A549 (cell line): ENCODE measurements around the gene TECR.

Source experiments
- EP300 ChIP-seq, 2 experiments: fragments of >200 bp; sonication (Bioruptor Twin); formaldehyde crosslinking; IDR thresholded peaks; 2 replicates in 1 of 2; 3 replicates in 1 of 2; pipeline ENCODE4 v1.6.1; 2016 to 2017
- ESRRA ChIP-seq: fragments of 150-350 bp; IDR thresholded peaks from 2 replicates; pipeline ENCODE4 v1.6.1; 2014; ENCODE audit warnings: mild to moderate bottlenecking, low read length, borderline replicate concordance
- MAZ ChIP-seq: fragments of 150-350 bp; IDR thresholded peaks from 2 replicates; pipeline ENCODE4 v1.6.1; 2014; ENCODE audit warnings: antibody characterized with exemption, low read depth, low read length, borderline replicate concordance
- MYC ChIP-seq: IDR thresholded peaks from 2 replicates; pipeline ENCODE4 v1.6.1; 2012; ENCODE audit warnings: mild to moderate bottlenecking, inconsistent platforms, low read length, improper control_type of control experiment, borderline replicate concordance
- POLR2A ChIP-seq: IDR thresholded peaks from 2 replicates; pipeline ENCODE4 v1.6.1; 2012; ENCODE audit warnings: mild to moderate bottlenecking, low read length
- TF ChIP-seq, protein P1 (sequence below): fragments of >200 bp; sonication (Bioruptor Twin); formaldehyde crosslinking; IDR thresholded peaks from 3 replicates; pipeline ENCODE4 v1.5.1; 2016
- TF ChIP-seq, protein P2 (sequence below): fragments of >200 bp; sonication (Bioruptor Twin); formaldehyde crosslinking; IDR thresholded peaks from 3 replicates; pipeline ENCODE4 v1.6.1; 2016
- TF ChIP-seq, protein P3 (sequence below): fragments of 450-650 bp; IDR thresholded peaks from 2 replicates; pipeline ENCODE4 v1.6.1; 2014; ENCODE audit warnings: antibody characterized with exemption
- TF ChIP-seq, protein P4 (sequence below): fragments of 200-600 bp; sonication (generic); IDR thresholded peaks from 2 replicates; pipeline ENCODE4 v1.6.1; 2016; ENCODE audit warnings: antibody characterized with exemption, mild to moderate bottlenecking, moderate library complexity
- TF ChIP-seq, protein P5 (sequence below): fragments of 250-450 bp; sonication (Bioruptor Pico); IDR thresholded peaks from 2 replicates; pipeline ENCODE4 v1.5.0; 2021; ENCODE audit warnings: mild to moderate bottlenecking, moderate library complexity, borderline replicate concordance

DNA sequence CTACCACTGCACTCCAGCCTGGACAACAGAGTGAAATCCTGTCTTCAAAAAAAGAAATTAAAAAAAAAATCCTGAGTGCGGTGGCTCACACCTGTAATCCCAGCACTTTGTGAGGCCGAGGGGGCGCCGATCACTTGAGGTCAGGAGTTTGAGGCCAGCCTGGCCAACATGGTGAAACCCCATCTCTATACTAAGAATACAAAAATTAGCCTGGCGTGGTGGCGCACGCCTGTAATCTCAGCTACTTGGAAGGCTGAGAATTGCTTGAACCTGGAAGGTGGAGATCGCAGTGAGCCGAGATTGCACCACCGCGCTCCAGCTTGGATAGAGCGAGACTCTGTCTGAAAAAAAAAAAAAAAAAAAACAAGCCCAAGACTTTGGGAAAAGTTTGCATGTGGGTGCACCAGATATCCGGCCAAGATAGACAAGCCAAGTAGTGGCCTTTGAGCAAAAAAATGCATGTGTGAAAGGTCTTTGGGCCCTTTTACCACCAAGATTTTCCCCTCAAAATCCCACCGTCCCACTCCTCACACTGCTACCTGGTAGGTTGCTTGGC is 16.9 kb upstream of the TECR start:
- TF ChIP-seq, protein P1, sequence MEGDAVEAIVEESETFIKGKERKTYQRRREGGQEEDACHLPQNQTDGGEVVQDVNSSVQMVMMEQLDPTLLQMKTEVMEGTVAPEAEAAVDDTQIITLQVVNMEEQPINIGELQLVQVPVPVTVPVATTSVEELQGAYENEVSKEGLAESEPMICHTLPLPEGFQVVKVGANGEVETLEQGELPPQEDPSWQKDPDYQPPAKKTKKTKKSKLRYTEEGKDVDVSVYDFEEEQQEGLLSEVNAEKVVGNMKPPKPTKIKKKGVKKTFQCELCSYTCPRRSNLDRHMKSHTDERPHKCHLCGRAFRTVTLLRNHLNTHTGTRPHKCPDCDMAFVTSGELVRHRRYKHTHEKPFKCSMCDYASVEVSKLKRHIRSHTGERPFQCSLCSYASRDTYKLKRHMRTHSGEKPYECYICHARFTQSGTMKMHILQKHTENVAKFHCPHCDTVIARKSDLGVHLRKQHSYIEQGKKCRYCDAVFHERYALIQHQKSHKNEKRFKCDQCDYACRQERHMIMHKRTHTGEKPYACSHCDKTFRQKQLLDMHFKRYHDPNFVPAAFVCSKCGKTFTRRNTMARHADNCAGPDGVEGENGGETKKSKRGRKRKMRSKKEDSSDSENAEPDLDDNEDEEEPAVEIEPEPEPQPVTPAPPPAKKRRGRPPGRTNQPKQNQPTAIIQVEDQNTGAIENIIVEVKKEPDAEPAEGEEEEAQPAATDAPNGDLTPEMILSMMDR: no peak
- TF ChIP-seq, protein P2, sequence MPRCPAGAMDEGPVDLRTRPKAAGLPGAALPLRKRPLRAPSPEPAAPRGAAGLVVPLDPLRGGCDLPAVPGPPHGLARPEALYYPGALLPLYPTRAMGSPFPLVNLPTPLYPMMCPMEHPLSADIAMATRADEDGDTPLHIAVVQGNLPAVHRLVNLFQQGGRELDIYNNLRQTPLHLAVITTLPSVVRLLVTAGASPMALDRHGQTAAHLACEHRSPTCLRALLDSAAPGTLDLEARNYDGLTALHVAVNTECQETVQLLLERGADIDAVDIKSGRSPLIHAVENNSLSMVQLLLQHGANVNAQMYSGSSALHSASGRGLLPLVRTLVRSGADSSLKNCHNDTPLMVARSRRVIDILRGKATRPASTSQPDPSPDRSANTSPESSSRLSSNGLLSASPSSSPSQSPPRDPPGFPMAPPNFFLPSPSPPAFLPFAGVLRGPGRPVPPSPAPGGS: no peak
- no peak for TF ChIP-seq ESRRA
- no peak for TF ChIP-seq MYC
- TF ChIP-seq POLR2A: no peak
- TF ChIP-seq, protein P3, sequence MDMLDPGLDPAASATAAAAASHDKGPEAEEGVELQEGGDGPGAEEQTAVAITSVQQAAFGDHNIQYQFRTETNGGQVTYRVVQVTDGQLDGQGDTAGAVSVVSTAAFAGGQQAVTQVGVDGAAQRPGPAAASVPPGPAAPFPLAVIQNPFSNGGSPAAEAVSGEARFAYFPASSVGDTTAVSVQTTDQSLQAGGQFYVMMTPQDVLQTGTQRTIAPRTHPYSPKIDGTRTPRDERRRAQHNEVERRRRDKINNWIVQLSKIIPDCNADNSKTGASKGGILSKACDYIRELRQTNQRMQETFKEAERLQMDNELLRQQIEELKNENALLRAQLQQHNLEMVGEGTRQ: no peak
- TF ChIP-seq, protein P4, sequence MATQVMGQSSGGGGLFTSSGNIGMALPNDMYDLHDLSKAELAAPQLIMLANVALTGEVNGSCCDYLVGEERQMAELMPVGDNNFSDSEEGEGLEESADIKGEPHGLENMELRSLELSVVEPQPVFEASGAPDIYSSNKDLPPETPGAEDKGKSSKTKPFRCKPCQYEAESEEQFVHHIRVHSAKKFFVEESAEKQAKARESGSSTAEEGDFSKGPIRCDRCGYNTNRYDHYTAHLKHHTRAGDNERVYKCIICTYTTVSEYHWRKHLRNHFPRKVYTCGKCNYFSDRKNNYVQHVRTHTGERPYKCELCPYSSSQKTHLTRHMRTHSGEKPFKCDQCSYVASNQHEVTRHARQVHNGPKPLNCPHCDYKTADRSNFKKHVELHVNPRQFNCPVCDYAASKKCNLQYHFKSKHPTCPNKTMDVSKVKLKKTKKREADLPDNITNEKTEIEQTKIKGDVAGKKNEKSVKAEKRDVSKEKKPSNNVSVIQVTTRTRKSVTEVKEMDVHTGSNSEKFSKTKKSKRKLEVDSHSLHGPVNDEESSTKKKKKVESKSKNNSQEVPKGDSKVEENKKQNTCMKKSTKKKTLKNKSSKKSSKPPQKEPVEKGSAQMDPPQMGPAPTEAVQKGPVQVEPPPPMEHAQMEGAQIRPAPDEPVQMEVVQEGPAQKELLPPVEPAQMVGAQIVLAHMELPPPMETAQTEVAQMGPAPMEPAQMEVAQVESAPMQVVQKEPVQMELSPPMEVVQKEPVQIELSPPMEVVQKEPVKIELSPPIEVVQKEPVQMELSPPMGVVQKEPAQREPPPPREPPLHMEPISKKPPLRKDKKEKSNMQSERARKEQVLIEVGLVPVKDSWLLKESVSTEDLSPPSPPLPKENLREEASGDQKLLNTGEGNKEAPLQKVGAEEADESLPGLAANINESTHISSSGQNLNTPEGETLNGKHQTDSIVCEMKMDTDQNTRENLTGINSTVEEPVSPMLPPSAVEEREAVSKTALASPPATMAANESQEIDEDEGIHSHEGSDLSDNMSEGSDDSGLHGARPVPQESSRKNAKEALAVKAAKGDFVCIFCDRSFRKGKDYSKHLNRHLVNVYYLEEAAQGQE: no peak
- TF ChIP-seq EP300 (IDR thresholded peaks at IDR 0.05): no peak
- TF ChIP-seq MAZ: no peak
- TF ChIP-seq, protein P5, sequence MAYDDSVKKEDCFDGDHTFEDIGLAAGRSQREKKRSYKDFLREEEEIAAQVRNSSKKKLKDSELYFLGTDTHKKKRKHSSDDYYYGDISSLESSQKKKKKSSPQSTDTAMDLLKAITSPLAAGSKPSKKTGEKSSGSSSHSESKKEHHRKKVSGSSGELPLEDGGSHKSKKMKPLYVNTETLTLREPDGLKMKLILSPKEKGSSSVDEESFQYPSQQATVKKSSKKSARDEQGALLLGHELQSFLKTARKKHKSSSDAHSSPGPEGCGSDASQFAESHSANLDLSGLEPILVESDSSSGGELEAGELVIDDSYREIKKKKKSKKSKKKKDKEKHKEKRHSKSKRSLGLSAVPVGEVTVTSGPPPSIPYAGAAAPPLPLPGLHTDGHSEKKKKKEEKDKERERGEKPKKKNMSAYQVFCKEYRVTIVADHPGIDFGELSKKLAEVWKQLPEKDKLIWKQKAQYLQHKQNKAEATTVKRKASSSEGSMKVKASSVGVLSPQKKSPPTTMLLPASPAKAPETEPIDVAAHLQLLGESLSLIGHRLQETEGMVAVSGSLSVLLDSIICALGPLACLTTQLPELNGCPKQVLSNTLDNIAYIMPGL: no peak
